Measurements from ENCODE around the gene APOM.

GRCh38 chr6:31631681-31632278 lies 23.9 kb upstream of the APOM start:
- TF ChIP-seq CTCF (IDR thresholded peaks at IDR 0.05) (no peak), POLR2A (IDR thresholded peaks at IDR 0.05) (no peak), EP300 (IDR thresholded peaks at IDR 0.05) (no peak)

All from ovary (tissue), 3 donors.